HEK293 (cell line): ENCODE results near the gene CTRB1.

ENCODE experiments used
- AEBP2 ChIP-seq: fragments of 450-650 bp; formaldehyde crosslinking; IDR thresholded peaks from 2 replicates; pipeline ENCODE4 v1.5.1; 2016; ENCODE audit warnings: missing biosample characterization, missing genetic modification characterization, borderline replicate concordance
- BCL11B ChIP-seq: fragments of 450-650 bp; formaldehyde crosslinking; IDR thresholded peaks from 2 replicates; pipeline ENCODE4 v1.5.1; 2016; ENCODE audit warnings: low read depth, missing biosample characterization, missing genetic modification characterization
- EGR2 ChIP-seq: fragments of 450-650 bp; formaldehyde crosslinking; IDR thresholded peaks from 2 replicates; pipeline ENCODE4 v1.5.1; 2016; ENCODE audit warnings: low read depth, missing biosample characterization, missing genetic modification characterization
- GLI2 ChIP-seq: fragments of 450-650 bp; formaldehyde crosslinking; IDR thresholded peaks from 2 replicates; pipeline ENCODE4; 2017; ENCODE audit warnings: missing biosample characterization, missing genetic modification characterization, low read depth, borderline replicate concordance
- GLI4 ChIP-seq: fragments of 450-650 bp; formaldehyde crosslinking; IDR thresholded peaks from 2 replicates; pipeline ENCODE4 v1.5.1; 2016; ENCODE audit warnings: missing biosample characterization, missing genetic modification characterization
- GLIS1 ChIP-seq: fragments of 450-650 bp; formaldehyde crosslinking; IDR thresholded peaks from 2 replicates; pipeline ENCODE4 v1.5.1; 2016; ENCODE audit warnings: missing biosample characterization, missing genetic modification characterization
- MEIS1 ChIP-seq: sonication (generic); formaldehyde crosslinking; IDR thresholded peaks from 2 replicates; pipeline ENCODE4 v1.8.1; 2022; ENCODE audit warnings: missing genetic modification reagents, mild to moderate bottlenecking, borderline replicate concordance
- MZF1 ChIP-seq: fragments of 450-650 bp; formaldehyde crosslinking; IDR thresholded peaks from 2 replicates; pipeline ENCODE4 v1.5.1; 2017; ENCODE audit warnings: missing biosample characterization, missing genetic modification characterization, borderline replicate concordance
- RBAK ChIP-seq: fragments of 450-650 bp; formaldehyde crosslinking; IDR thresholded peaks from 2 replicates; pipeline ENCODE4 v1.5.1; 2016; ENCODE audit warnings: missing biosample characterization, missing genetic modification characterization
- ZBTB20 ChIP-seq: fragments of 450-650 bp; formaldehyde crosslinking; IDR thresholded peaks from 2 replicates; pipeline ENCODE4 v1.5.1; 2016; ENCODE audit warnings: missing biosample characterization, missing genetic modification characterization
- ZNF10 ChIP-seq: fragments of 450-650 bp; formaldehyde crosslinking; IDR thresholded peaks from 2 replicates; pipeline ENCODE4 v1.5.1; 2017; ENCODE audit warnings: missing biosample characterization, missing genetic modification characterization
- ZNF140 ChIP-seq: fragments of 450-650 bp; formaldehyde crosslinking; IDR thresholded peaks from 2 replicates; pipeline ENCODE4 v1.5.1; 2016; ENCODE audit warnings: missing biosample characterization, missing genetic modification characterization
- ZNF146 ChIP-seq: fragments of 450-650 bp; formaldehyde crosslinking; IDR thresholded peaks from 2 replicates; pipeline ENCODE4 v1.5.1; 2016; ENCODE audit warnings: missing biosample characterization, missing genetic modification characterization
- ZNF16 ChIP-seq: fragments of 450-650 bp; formaldehyde crosslinking; IDR thresholded peaks from 2 replicates; pipeline ENCODE4 v1.5.1; 2016; ENCODE audit warnings: low read depth, missing biosample characterization, missing genetic modification characterization
- ZNF19 ChIP-seq: fragments of 450-650 bp; formaldehyde crosslinking; IDR thresholded peaks from 2 replicates; pipeline ENCODE4; 2016; ENCODE audit warnings: missing biosample characterization, missing genetic modification characterization, low read depth
- ZNF202 ChIP-seq: fragments of 450-650 bp; formaldehyde crosslinking; IDR thresholded peaks from 2 replicates; pipeline ENCODE4 v1.5.1; 2016; ENCODE audit warnings: missing biosample characterization, missing genetic modification characterization, borderline replicate concordance
- ZNF37A ChIP-seq: fragments of 450-650 bp; IDR thresholded peaks from 2 replicates; pipeline ENCODE4 v1.5.1; 2018; ENCODE audit warnings: missing biosample characterization, missing genetic modification characterization
- ZNF391 ChIP-seq: fragments of 450-650 bp; formaldehyde crosslinking; IDR thresholded peaks from 2 replicates; pipeline ENCODE4 v1.5.1; 2016; ENCODE audit warnings: low read depth, missing biosample characterization, missing genetic modification characterization, borderline replicate concordance
- ZNF394 ChIP-seq: fragments of 450-650 bp; formaldehyde crosslinking; IDR thresholded peaks from 2 replicates; pipeline ENCODE4 v1.5.1; 2016; ENCODE audit warnings: missing biosample characterization, missing genetic modification characterization, mild to moderate bottlenecking, moderate library complexity, borderline replicate concordance
- ZNF426 ChIP-seq: fragments of 450-650 bp; formaldehyde crosslinking; IDR thresholded peaks from 2 replicates; pipeline ENCODE4 v1.5.1; 2017; ENCODE audit warnings: missing biosample characterization, missing genetic modification characterization, mild to moderate bottlenecking, inconsistent platforms, moderate library complexity
- ZNF473 ChIP-seq: fragments of 450-650 bp; formaldehyde crosslinking; IDR thresholded peaks from 2 replicates; pipeline ENCODE4 v1.5.1; 2017; ENCODE audit warnings: missing biosample characterization, missing genetic modification characterization
- ZNF488 ChIP-seq: fragments of 450-650 bp; formaldehyde crosslinking; IDR thresholded peaks from 2 replicates; pipeline ENCODE4 v1.5.1; 2016; ENCODE audit warnings: missing biosample characterization, missing genetic modification characterization
- ZNF510 ChIP-seq: fragments of 450-650 bp; formaldehyde crosslinking; IDR thresholded peaks from 2 replicates; pipeline ENCODE4 v1.5.1; 2018; ENCODE audit warnings: mild to moderate bottlenecking, missing genetic modification characterization, missing biosample characterization; ENCODE audit not compliant: insufficient replicate concordance
- ZNF529 ChIP-seq: fragments of 450-650 bp; formaldehyde crosslinking; IDR thresholded peaks from 2 replicates; pipeline ENCODE4 v1.5.1; 2017; ENCODE audit warnings: missing genetic modification characterization, missing biosample characterization; ENCODE audit not compliant: insufficient replicate concordance
- ZNF596 ChIP-seq: fragments of 450-650 bp; IDR thresholded peaks from 2 replicates; pipeline ENCODE4 v1.5.0; 2018; ENCODE audit warnings: missing biosample characterization, mild to moderate bottlenecking, missing genetic modification characterization, moderate library complexity
- ZNF629 ChIP-seq: fragments of 450-650 bp; formaldehyde crosslinking; IDR thresholded peaks from 2 replicates; pipeline ENCODE4 v1.5.1; 2017; ENCODE audit warnings: missing biosample characterization, missing genetic modification characterization
- ZNF670 ChIP-seq: fragments of 450-650 bp; formaldehyde crosslinking; IDR thresholded peaks from 2 replicates; pipeline ENCODE4 v1.5.1; 2016; ENCODE audit warnings: missing biosample characterization, missing genetic modification characterization, low read depth
- ZNF76 ChIP-seq: fragments of 450-650 bp; formaldehyde crosslinking; IDR thresholded peaks from 2 replicates; pipeline ENCODE4; 2016; ENCODE audit warnings: low read depth, missing biosample characterization, missing genetic modification characterization, borderline replicate concordance
- ZNF785 ChIP-seq: fragments of 450-650 bp; formaldehyde crosslinking; IDR thresholded peaks from 2 replicates; pipeline ENCODE4 v1.5.1; 2016; ENCODE audit warnings: missing biosample characterization, missing genetic modification characterization
- TF ChIP-seq, protein P1 (sequence below): fragments of 450-650 bp; formaldehyde crosslinking; IDR thresholded peaks from 2 replicates; pipeline ENCODE4 v1.5.1; 2017; ENCODE audit warnings: missing biosample characterization, missing genetic modification characterization
- TF ChIP-seq, protein P2 (sequence below): IDR thresholded peaks from 2 replicates; pipeline ENCODE4 v1.6.1; 2011; ENCODE audit warnings: mild to moderate bottlenecking, low read depth, low read length, borderline replicate concordance
- TF ChIP-seq, protein P3 (sequence below): fragments of 450-650 bp; formaldehyde crosslinking; IDR thresholded peaks from 2 replicates; pipeline ENCODE4 v1.5.1; 2016; ENCODE audit warnings: missing biosample characterization, missing genetic modification characterization

Gene CTRB1

DNA sequence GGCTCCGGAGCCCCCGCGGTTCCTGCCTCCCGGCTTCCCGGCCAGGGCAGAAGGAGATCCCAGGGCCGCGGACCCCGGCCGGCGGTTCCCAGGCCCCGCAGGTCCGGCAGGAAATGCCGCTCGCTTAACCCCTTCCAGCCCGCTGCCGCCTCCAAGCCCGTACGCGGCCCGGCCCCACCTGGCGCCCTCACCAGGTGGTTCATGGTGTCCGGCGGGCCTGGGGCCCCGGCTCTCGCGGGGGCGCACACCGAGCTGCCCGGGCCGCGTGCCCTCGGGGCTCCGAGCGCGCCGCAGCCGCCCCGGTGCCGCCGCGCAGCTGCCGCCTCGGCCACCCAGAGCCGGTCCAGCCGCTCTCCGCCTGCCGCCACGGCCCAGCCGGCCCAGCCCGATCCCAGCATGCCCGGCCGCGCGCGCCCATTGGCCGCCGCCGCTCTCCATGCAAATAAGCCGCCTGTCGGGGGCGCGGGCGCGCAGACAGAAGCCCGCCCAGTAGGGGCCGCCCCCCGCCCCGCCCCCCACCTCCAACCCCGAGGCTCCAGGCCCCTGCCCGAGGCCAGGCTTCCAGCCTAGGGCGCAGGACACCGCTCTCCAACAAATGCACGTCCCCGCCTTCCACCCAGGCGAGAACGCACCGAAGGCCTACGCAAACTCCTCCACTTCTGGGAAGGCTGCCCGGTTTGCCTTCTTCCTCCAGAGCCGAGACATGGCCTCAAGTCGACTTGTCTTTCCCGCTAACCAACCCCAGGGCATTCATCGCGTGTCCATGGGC is 32.7 kb downstream of the CTRB1 start, which contains the start of gene BCAR1 (continued):
- TF ChIP-seq ZNF37A (tag by site-specific recombination) (no peak), ZNF488 (tag by site-specific recombination) (no peak), RBAK (tag by site-specific recombination) (no peak), MEIS1 (CRISPR knock-in tag) (no peak; the same call in 1 of the 2 replicates), ZNF16 (tag by site-specific recombination) (no peak), ZNF670 (tag by site-specific recombination) (no peak), ZNF629 (tag by site-specific recombination) (no peak), ZNF391 (tag by site-specific recombination) (no peak), ZNF529 (no peak), ZNF394 (tag by site-specific recombination) (no peak), GLI2 (tag by site-specific recombination) (no peak), BCL11B (tag by site-specific recombination) (no peak), ZNF596 (tag by site-specific recombination) (no peak), ZNF785 (no peak), GLI4 (tag by site-specific recombination) (no peak), MZF1 (tag by site-specific recombination) (no peak), ZNF19 (tag by site-specific recombination) (no peak), ZNF202 (tag by site-specific recombination) (no peak), ZBTB20 (tag by site-specific recombination) (peak; percentile 65), ZNF426 (tag by site-specific recombination) (no peak), ZNF10 (tag by site-specific recombination) (no peak), AEBP2 (no peak), ZNF140 (no peak), EGR2 (tag by site-specific recombination) (peak; percentile 81), ZNF76 (tag by site-specific recombination) (peak; percentile 7; the same call in 1 of the 2 replicates), ZNF510 (tag by site-specific recombination) (no peak), ZNF146 (tag by site-specific recombination) (no peak), GLIS1 (no peak), ZNF473 (tag by site-specific recombination) (no peak)
- TF ChIP-seq, protein P1, sequence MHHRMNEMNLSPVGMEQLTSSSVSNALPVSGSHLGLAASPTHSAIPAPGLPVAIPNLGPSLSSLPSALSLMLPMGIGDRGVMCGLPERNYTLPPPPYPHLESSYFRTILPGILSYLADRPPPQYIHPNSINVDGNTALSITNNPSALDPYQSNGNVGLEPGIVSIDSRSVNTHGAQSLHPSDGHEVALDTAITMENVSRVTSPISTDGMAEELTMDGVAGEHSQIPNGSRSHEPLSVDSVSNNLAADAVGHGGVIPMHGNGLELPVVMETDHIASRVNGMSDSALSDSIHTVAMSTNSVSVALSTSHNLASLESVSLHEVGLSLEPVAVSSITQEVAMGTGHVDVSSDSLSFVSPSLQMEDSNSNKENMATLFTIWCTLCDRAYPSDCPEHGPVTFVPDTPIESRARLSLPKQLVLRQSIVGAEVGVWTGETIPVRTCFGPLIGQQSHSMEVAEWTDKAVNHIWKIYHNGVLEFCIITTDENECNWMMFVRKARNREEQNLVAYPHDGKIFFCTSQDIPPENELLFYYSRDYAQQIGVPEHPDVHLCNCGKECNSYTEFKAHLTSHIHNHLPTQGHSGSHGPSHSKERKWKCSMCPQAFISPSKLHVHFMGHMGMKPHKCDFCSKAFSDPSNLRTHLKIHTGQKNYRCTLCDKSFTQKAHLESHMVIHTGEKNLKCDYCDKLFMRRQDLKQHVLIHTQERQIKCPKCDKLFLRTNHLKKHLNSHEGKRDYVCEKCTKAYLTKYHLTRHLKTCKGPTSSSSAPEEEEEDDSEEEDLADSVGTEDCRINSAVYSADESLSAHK (tag by site-specific recombination) = no peak
- TF ChIP-seq, protein P2, sequence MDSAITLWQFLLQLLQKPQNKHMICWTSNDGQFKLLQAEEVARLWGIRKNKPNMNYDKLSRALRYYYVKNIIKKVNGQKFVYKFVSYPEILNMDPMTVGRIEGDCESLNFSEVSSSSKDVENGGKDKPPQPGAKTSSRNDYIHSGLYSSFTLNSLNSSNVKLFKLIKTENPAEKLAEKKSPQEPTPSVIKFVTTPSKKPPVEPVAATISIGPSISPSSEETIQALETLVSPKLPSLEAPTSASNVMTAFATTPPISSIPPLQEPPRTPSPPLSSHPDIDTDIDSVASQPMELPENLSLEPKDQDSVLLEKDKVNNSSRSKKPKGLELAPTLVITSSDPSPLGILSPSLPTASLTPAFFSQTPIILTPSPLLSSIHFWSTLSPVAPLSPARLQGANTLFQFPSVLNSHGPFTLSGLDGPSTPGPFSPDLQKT = no peak
- TF ChIP-seq, protein P3, sequence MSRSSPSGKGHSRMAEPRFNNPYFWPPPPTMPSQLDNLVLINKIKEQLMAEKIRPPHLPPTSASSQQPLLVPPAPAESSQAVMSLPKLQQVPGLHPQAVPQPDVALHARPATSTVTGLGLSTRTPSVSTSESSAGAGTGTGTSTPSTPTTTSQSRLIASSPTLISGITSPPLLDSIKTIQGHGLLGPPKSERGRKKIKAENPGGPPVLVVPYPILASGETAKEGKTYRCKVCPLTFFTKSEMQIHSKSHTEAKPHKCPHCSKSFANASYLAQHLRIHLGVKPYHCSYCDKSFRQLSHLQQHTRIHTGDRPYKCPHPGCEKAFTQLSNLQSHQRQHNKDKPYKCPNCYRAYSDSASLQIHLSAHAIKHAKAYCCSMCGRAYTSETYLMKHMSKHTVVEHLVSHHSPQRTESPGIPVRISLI (tag by site-specific recombination) = no peak
